ENCODE data around the gene SCN7A. TPM values are rescaled to one million over a fixed set of nuclear protein-coding genes. Genes with fewer than 3 reads are reported as not detected.
"Not testable (repeated sequence)": the region's sequence is repeated elsewhere in the genome, so short reads cannot be mapped to it uniquely, and the experiment has no call there.

Gene SCN7A
- total and polyA plus RNA-seq, 7 donors = 0.23 to 216 (median 107) TPM

- intact Hi-C loops (cut with DNase I) = no loop called here
Observed at GRCh38 chr2:166413255-166413654, 80.8 kb downstream of the SCN7A start.

GRCh38 chr2:166411473-166412230 is 82.4 kb downstream of the SCN7A start:
- H3K27ac ChIP-seq = no peak overlapping the region
- TF ChIP-seq POLR2A (IDR thresholded peaks at IDR 0.05) (no peak), EP300 (IDR thresholded peaks at IDR 0.05) (no peak), POLR2AphosphoS5 (IDR thresholded peaks at IDR 0.05) (no peak)
- TF ChIP-seq, protein P1, sequence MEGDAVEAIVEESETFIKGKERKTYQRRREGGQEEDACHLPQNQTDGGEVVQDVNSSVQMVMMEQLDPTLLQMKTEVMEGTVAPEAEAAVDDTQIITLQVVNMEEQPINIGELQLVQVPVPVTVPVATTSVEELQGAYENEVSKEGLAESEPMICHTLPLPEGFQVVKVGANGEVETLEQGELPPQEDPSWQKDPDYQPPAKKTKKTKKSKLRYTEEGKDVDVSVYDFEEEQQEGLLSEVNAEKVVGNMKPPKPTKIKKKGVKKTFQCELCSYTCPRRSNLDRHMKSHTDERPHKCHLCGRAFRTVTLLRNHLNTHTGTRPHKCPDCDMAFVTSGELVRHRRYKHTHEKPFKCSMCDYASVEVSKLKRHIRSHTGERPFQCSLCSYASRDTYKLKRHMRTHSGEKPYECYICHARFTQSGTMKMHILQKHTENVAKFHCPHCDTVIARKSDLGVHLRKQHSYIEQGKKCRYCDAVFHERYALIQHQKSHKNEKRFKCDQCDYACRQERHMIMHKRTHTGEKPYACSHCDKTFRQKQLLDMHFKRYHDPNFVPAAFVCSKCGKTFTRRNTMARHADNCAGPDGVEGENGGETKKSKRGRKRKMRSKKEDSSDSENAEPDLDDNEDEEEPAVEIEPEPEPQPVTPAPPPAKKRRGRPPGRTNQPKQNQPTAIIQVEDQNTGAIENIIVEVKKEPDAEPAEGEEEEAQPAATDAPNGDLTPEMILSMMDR (IDR thresholded peaks at IDR 0.05) = no peak
- intact Hi-C loops (cut with DNase I) = no loop called here

More at GRCh38 chr2:166413255-166413654, 80.8 kb downstream of the SCN7A start:
- DNase-seq = no peak
- Histone ChIP-seq H3K36me3 (peaks cover 0 to 20% (median 5%) of the 10 kb centered on the region in 4 donors), H3K27ac (no peak overlapping the region), H3K27me3 (no peaks in the 10 kb centered on the region), H3K4me1 (peaks cover 0 to 16% (median 6%) of the 10 kb centered on the region in 4 donors), H3K9me3 (no peaks in the 10 kb centered on the region), H3K4me3 (no peak overlapping the region)
- TF ChIP-seq POLR2A (IDR thresholded peaks at IDR 0.05) = no peak
- no peak for TF ChIP-seq EP300 (IDR thresholded peaks at IDR 0.05)
- TF ChIP-seq POLR2AphosphoS5 (IDR thresholded peaks at IDR 0.05) = no peak
- TF ChIP-seq, protein P1 (IDR thresholded peaks at IDR 0.05) = no peak
- 86 to 89% methylated on average over 1 of the region's 1 CpG for WGBS, 2 donors

DNA sequence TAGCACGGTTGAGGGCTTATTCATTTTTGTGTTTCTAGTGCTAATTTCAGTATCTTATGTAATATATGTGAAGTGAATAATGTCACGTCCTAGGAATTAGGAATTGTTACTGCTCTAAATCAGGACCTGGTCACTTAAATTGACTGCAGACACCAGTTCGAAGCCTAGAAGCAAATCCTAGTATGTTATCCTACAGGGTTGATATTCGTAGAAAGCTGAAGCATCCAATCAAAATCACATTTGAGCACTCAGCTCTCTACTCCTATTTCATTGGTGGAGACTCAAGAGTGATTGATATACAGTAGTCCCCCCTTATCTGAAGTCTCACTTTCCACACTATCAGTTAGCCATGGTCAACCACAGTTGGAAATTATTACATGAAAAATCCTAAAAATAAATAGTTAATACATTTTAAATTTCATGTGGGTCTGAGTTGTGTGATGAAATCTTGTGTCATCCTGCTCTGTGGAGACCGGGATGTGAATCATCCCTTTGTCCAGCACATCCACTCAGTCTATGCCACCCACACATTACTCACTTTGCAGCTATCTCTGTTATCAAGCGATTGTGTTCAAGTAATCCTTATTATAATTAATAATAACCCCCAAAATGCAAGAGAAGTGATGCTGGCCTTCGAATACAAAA is 83.1 kb downstream of the SCN7A start:
- 85 to 86% methylated on average over 7 of the region's 7 CpGs for WGBS, 2 donors
- no peak overlapping the region for H3K27ac ChIP-seq
- no peak for TF ChIP-seq POLR2AphosphoS5 (IDR thresholded peaks at IDR 0.05)
- no peak for TF ChIP-seq POLR2A (IDR thresholded peaks at IDR 0.05)
- TF ChIP-seq EP300 (IDR thresholded peaks at IDR 0.05) = no peak
- TF ChIP-seq, protein P1 (IDR thresholded peaks at IDR 0.05) = no peak

More at GRCh38 chr2:166411473-166412230, 82.4 kb downstream of the SCN7A start:
- 72 to 75% methylated on average over 6 of the region's 6 CpGs for WGBS, 2 donors
- no peak for DNase-seq
- peaks cover 0 to 16% (median 6%) of the 10 kb centered on the region in 4 donors for H3K4me1 ChIP-seq
- H3K36me3 ChIP-seq = peaks cover 0 to 31% (median 5%) of the 10 kb centered on the region in 4 donors
- no peaks in the 10 kb centered on the region for H3K27me3 ChIP-seq
- no peak overlapping the region for H3K4me3 ChIP-seq
- H3K9me3 ChIP-seq = no peaks in the 10 kb centered on the region

DNA sequence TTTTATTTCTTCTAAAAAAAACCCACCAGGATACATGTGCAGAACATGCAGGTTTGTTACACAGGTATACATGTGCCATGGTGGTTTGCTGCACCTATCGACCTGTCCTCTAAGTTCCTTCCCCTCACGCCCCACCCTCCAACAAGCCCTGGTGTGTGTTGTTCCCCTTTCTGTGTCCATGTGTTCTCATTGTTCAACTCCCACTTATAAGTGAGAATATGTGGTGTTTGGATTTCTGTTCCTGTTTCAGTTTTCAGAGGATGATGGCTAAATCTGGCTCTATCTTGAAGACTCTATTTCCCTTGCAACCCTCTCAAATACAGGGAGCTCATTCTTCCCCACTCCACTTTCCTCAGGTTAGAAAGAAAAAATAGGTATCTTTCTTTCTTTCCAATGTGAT is 86.3 kb downstream of the SCN7A start:
- H3K9me3 ChIP-seq; H3K27ac ChIP-seq; H3K27me3 ChIP-seq; H3K4me3 ChIP-seq; DNase-seq; intact Hi-C loops (cut with DNase I): not testable (repeated sequence)
- WGBS, 2 donors = 58 to 76% methylated on average over 2 of the region's 2 CpGs
- Histone ChIP-seq H3K4me1 (peaks cover 0 to 24% (median 6%) of the 10 kb centered on the region in 4 donors), H3K36me3 (peaks cover 0 to 31% (median 5%) of the 10 kb centered on the region in 4 donors)

More for the DNA sequence above, 83.1 kb downstream of the SCN7A start:
- H3K4me1 ChIP-seq = peaks cover 0 to 16% (median 6%) of the 10 kb centered on the region in 4 donors
- intact Hi-C loops (cut with DNase I) = no loop called here
- H3K9me3 ChIP-seq = no peaks in the 10 kb centered on the region
- DNase-seq = no peak
- H3K4me3 ChIP-seq = no peak overlapping the region
- H3K27me3 ChIP-seq = no peaks in the 10 kb centered on the region
- H3K36me3 ChIP-seq = peaks cover 0 to 31% (median 5%) of the 10 kb centered on the region in 4 donors

GRCh38 chr2:166406374-166406773 is 87.7 kb downstream of the SCN7A start:
- Histone ChIP-seq H3K4me1 (peaks cover 0 to 10% (median 1%) of the 10 kb centered on the region in 4 donors), H3K9me3 (no peaks in the 10 kb centered on the region), H3K36me3 (peaks cover 0 to 31% (median 5%) of the 10 kb centered on the region in 4 donors), H3K27me3 (no peaks in the 10 kb centered on the region), H3K4me3 (no peak overlapping the region), H3K27ac (no peak overlapping the region)
- TF ChIP-seq POLR2AphosphoS5 (IDR thresholded peaks at IDR 0.05) (no peak), POLR2A (IDR thresholded peaks at IDR 0.05) (no peak), EP300 (IDR thresholded peaks at IDR 0.05) (no peak)
- TF ChIP-seq, protein P1 (IDR thresholded peaks at IDR 0.05) = no peak
- DNase-seq = no peak
- WGBS, 2 donors = 85 to 91% methylated on average over 3 of the region's 3 CpGs
- intact Hi-C loops (cut with DNase I) = no loop called here
